GM12891 (cell line): Measurements from ENCODE around the gene ASB16.

Experiments
- POLR2A ChIP-seq: IDR thresholded peaks from 2 replicates; pipeline ENCODE4 v1.6.1; 2011; ENCODE audit warnings: low read depth, low read length, control low read depth
- SPI1 ChIP-seq: IDR thresholded peaks from 2 replicates; pipeline ENCODE4 v1.6.1; 2011; ENCODE audit warnings: low read depth, low read length, control low read depth
- TAF1 ChIP-seq: IDR thresholded peaks from 2 replicates; pipeline ENCODE4 v1.6.1; 2011; ENCODE audit warnings: low read depth, low read length, control low read depth

DNA sequence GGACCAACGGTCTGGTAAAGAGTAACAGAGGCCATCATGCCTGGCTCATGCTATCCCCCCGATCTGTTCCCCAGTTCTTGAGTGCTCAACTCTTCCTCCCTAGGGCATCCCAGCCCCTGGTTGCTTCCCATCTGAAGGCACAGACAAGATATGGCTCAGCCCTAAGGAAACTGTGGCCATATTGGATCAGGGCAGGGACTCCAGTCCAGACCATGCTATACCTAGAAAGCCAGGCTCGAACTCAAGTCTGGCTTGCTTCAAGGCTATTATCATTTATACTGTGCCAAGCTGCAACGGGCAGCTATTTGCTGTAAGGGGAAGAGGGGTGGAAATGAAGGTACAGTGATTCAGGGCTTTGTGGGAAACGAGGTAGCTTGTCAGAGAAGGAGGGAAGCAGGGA lies 46.2 kb downstream of the ASB16 start:
- no peak for TF ChIP-seq TAF1
- TF ChIP-seq SPI1, result no peak
- TF ChIP-seq POLR2A, result no peak
